HG03135 (cell line): Measurements from ENCODE around the gene MCRS1.

ENCODE experiments used
- ATAC-seq: cut with Tn5 transposase; IDR thresholded peaks from one replicate; pipeline ENCODE4 v1.9.1; 2021; ENCODE audit warnings: mild to moderate bottlenecking, moderate library complexity; ENCODE audit not compliant: unreplicated experiment

MCRS1 gene

DNA sequence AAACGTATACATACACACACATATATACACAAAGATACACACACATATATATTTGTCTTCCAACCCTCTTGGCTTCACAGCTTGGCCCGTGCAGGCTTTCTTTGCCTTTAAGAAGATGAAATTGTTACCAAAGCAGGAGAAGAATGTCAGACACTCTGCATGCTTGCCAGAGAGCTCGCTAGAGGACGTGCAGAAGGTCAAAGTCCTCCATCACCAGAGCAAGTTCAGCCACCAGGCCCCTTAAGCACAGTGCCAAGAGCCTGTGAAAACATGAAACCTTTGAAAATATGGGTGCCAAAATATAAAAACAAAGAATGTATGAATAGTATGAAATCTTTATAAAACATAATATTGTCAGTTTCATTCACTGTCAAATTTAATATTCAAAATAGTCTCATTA, 14.9 kb upstream of the MCRS1 start:
- no peak for ATAC-seq

DNA sequence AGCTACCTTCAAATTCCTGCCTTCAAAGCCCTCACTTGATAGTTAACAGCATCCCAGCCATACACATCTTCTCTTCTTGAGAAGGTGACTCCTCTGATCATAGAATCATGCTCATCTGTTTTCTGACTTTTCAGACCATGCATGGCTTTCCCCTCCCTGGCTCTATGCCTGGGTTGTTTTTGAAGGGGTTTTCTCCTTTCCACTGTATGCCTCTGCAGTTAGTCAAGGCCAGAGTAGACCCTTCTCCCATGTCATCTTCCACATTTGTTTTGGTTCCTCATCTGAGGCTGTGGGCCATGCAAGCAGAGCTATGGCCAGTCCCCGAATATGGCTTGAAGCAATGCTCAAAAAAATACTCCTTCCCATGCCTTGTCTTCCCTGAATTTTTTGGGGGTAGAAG, 14.3 kb upstream of the MCRS1 start:
- no peak for ATAC-seq

DNA sequence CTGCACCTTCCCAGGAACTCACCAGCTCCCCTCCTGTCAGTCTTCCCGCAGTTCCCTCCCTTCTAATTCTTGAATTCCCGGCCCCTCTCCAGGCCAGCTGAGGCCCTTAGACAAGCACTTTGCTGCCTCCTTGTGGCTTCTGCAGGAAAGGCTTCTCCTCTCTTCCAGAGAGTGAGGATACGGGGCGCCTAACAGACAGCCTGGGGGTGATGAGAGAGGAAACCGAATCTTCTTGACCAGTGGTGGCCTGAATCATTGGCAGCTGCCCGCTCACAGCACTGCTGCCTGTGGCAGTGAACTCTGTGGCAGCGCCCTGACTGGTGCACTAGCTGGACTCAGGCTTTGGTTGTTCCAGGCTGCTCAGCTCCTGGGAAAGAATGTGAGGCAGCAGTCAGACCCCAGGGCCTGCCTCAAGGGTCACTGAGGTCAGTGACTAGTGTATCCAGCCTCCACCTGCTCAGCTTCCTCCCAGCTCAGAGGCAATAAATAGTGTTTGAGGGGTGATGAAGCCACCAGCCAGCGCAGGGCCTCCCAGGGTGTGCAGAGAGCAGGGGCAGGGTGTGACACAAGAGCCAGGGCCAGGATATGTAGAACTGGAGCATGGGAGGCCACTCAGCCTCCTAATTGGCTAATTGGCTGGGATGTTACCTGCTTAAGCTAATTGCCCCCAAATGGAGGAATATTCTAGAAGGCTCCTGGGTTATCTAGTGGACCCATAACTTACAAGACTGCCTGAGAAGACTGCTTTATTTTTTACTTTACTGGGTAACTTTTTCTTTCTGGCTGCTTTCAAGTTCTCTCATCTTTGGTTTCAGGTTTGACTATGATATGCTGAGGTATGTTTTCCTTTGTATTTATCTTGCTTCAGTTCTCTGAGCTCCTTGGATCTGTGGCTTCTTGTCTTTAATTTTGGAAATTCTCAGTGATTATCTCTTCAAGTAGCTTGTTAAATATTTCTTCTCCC, 12.9 kb upstream of the MCRS1 start:
- ATAC-seq = no peak

DNA sequence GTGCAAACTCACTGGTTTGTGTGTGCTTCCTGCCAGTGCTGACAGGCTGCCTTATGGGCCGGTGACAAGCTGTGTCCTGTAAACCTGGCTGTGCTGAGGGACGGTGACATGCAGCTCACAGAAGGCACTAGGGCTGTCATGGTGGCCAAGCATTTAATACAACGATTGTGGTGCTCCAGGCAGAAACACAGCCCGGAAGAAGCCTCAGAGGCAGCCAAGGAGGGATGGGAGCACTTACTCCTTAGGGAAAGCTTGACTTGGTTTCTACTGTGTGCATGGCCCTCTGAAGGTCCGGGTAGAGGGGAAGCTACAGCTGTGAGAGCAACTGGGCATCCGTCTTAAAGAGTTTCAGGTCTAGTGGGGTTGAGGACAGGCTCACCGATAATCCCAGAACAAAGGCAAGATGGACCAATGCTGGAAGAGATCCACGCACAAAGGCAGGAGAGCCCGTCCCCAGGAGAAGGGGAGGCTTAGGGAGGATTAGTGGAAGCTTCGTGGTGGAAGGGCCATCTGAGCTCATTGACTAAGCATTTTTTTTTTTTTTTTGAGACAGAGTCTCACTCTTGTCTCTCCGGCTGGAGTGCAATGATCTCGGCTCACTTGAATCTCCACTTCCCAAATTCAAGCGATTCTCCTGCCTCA, 10.7 kb upstream of the MCRS1 start:
- no peak for ATAC-seq

DNA sequence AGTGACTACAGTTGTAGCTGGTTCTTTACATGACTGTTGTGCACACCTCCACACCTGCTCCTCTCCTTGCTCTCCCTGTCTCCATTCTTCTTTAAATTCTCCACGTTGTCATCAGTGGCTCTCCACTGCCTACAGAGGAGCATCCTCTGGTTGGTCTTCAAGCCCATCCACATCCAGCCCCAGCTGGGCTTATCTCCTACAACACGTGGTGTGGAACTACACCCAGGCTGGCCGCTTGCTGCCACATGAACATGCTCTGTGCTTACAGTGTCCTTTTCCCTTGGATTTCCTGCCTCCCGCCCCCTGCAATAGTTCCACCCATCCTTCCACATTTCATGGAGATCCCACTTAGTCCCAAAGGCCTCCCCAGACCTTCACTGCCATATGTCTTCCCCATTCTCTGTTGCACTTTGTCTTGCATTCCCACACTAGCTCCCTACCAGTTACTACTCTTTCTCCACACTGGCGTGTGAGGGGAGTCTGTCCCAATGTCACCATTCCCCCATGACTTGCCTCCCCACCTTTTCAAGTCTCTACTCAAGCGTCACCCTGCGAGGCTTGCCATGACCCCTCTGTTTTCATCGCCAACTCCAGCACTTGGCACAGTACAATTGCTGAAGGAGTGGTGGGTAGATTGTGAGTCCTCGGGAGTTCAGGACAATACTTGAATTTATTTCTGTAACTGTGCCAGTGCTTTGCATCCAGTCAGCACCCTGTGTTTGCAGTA, 9.8 kb upstream of the MCRS1 start:
- no peak for ATAC-seq

DNA sequence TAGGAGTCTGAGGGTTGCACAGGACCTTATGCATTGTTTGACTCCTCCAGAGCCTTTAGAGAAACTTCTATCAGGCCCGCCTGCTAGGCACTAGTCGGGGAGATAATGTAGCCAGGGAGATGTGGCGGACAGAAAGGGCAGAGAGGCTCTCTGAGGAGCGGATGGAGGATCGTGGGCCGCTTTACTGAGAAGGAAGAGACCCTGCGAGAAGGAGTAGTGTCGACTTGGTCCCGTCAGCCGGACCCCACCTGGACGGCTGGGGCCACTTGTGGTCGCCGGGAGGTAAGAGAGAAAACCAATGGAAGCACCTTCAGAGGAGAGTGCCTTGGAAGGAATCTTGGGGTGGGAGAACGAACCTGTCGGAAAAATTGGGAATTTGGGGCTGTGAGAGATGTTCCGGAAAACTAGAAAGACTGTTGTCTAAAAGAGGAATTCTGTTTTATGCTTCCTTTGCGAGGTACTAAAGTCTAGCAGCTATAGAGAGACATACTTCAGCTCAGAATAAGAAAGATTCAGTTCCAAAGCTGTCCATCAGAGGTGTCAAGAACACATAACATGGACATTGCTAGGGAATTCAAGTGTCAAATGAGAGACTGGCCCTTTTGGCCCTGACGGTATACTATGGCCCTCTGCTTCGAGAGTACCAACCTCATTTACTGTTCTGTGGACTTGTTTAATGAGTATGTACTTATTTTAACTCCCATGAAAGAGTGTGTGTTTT, 660 bp upstream of the MCRS1 start:
- peak; percentile 27 for ATAC-seq

DNA sequence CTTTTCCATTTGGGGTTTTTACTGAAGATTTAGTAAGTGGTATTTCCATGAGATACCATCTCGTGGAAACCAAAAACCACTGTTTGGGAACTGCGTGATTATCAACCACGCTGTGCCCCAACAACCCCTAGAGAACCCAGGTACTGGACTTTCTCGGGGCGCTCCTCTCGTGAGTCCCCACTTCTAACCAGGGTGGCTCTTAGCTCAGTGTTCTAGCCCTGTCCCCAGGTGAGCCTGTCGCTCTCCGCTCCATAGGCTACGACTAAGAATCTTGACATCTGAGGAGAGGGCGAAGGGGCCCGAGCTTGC, 686 bp downstream of the MCRS1 start:
- ATAC-seq = peak; percentile 8

DNA sequence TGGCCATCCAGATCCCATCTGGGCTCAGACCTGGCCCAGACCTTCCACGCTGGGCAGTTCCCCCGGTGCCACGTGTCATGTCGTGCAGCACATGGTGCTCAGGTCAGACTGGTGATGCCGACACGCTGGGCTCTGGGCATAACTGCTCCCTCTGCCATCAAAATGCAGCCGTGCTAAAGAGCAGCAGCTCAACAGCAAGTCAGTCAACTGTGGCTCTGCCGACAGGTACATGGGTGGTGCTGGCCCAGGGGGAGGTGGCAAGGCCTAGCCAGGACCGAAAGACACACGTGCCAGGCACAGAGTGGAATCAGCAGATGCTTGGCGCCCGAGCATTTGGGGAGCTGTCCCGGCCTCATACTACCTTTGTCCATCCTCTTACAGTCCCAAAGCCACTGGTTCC, 1.6 kb downstream of the MCRS1 start:
- ATAC-seq = no peak

DNA sequence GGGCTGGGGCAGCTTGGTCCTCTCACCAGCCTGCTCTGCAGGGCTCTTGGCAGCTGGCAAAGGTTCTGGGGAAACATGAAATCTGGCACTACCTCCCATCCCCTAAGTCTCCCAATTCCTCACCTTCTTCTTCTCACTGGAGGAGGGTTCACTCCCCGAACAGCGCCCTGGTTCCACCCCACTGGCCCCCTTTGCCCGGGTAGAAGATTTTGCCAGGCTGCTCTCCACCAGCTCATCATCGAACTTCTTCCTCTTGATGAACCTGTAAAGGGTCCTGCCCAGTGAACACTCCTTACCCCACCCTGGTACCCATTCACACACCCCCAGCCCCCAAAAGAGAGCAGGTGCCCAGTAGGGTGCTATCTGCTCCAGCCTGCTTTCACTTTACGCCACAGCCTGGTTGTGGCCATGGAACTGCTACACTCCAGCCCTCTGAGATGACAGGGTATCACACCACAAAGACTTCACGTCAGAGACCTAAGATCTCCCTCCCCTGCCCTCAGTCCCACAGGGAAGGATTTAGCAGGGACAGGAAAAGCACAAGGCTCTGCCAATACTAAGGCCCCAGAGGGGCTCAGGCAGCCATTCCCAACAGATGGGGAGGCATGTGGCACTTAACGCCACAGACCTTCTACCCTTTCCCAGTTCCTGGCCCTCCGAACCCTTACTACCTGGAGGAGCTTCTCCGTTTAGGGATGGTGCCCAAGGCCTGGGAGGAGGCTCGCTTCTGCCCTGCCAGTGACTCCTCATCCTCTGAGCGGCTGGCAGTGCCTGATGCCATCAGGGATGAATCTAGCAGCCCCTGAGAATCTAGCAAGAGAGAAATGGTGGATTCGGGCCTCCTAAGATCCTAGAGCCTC, 2.3 kb downstream of the MCRS1 start:
- ATAC-seq = no peak

DNA sequence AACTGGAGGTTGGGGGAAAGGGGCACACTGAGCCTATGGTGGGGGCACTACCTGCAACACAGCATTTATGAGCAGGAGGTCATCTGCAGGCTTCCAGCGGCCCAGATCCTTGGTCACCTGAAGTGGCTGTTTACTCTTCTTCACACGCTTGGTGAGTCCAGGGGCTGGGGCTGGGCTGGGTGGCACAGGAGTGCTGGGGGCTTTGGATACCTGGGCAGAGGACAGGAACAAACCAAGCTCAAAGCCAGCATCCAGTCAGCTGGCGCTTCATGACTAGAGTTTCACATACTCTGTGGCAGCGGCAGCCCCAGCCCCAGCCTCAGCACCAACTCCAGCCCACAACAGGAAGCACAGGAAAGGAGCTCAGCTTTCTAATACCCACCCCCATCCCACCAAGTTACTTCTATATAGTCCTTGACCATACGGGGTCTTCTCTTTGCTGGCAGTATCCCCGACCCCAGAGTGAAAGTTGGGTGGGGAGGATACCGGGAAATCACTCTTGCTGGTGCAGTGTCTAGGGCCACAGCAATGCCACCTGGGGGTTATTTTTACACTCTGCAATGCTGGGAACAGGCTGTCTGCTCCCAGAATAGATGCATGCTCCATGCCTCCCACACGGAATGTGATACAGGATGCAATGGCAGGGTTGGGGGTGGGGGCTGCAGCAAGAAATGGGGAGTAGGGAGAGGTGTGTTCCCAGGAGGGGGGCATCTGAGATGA, 3.1 kb downstream of the MCRS1 start:
- no peak for ATAC-seq

DNA sequence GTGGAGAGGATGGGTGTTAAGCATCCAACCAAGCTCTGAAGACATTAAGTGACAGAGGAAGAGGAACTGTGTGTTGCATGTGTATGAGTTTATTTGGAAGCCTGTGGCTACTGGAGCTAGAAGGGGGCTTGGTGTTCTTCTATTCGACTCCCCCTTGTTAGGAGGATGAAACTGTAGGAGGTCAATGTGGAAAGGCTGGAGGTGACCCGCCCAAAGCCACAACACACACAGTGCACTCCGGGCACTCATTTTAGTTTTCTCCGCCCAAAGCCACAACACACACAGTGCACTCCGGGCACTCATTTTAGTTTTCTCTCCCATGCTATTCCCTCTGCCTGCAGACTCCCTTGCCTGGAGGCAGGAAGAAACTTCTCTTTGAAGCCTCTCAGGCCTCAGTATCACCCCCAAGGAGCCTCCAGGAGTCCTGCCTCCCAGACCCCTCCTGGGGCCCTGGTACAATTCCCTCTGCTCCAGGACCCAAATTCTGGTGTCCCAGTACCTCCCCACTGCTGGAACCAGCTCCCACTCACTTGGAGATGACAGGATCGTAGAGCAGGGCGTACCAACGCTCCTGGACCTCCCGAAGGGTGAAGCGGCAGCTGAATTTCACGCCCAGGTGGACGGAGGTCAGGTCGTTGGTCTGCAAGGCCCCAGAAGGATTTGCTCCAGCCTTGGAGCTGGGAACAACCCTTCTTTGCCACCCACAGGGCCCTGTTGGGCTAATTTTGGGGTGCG, 3.8 kb downstream of the MCRS1 start:
- ATAC-seq = no peak

DNA sequence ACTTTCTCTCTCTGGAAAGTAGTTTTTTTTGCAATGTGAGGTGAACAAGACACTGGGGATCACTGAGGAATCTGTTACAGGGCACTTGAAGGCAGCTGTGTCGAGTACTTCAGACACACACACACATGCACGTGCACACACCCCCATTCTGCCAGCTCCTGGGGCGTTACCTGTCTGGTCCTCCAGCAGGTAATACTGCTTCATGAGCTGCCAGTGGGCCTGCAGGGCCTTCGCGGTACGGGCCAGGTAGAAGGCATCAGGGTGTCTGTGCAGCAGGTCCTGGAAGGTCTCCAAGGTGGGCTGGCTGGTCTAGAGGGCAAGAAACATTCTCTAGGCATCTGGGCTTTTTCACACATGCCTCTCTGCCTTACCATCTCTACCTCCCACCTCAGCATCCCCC, 5.1 kb downstream of the MCRS1 start:
- no peak for ATAC-seq

DNA sequence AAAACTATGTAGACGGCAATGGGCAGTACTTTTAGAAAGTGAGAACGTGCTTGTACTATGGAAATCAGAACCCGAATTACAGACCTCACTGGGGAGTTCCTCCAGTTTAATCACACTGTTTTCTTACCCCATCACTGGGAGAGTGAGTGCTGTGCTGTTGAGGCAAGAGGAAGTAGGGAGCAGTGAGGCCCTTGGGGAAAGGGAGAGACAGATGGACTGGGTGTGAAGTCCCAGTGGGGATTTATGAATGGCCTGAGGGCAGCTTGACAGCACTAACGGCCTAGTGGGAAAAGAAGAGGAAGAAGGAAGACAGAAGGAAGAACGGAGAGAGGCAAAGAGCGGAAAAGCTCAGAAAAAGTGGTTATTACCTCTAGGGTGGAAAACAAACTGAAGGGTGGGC, 5.7 kb downstream of the MCRS1 start:
- no peak for ATAC-seq

DNA sequence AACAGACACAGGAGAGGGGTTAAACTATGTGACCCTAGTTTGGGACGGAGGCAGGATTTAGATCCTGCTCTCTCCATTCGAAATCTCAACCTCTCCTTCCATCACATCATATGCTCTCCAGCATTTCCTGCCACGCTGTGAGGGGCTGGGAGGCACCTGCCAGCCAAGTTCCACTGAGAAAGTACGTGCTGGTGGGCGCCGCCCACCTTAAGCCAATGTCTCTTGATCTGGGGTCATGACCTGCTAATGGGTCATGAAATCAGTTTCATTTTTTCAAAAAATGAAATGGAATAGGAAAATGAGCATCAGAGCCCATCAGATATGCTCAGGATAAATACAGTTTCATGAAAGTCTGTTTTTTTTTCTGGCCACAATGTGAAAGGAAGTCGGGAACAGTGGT, 7.2 kb downstream of the MCRS1 start:
- no peak for ATAC-seq

DNA sequence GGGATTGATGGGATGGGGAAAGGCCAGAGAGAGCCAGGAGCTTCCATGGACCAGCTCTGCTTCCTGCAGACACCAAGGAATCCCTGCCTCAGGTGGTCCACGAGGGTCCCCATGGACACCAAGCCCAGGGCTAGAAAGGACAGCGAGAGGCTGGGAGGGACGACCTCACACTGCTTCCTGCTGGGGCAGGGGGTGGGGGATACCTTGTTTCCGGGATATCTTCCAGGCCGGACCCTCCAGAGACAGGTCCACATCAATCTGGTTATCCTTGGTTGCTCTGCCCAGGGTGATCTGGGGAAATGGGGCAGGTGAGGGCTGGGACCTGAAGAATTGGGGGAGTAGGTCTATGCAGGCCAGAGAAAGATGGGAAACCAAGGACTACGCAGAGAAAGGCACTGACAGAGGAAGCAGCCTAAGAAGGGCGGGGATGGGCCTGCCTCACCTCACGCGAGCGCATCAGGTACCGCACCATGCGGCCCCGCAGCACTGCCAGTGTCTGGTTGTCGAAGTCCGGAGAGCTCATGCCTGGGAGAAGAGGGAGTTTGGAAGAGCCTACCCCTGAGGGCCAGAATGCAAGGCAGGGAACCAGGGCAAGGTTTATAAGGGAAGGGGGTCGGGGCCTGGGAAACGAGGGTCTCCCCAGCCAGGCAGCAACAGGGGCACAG, 8.8 kb downstream of the MCRS1 start:
- ATAC-seq = no peak

DNA sequence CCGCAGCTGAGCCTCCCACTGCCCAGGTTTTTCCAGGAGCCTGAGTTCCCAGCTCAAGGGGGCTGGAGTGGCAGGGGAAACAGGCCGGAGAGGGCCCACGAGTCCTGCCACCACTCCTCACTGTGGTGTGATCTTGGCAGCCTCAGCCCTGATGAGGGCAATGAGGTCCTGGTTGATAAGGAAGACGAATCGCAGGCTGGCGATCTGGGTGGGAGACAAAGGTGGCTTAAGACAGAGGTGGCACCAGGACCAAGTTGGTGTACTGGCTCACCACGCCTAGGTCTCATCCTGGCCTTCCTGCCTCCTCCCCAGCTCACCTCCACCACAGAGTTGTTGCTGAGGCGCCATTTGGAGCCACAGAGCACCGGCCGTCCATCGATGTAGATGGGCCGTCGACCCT, 9.4 kb downstream of the MCRS1 start:
- ATAC-seq = no peak

DNA sequence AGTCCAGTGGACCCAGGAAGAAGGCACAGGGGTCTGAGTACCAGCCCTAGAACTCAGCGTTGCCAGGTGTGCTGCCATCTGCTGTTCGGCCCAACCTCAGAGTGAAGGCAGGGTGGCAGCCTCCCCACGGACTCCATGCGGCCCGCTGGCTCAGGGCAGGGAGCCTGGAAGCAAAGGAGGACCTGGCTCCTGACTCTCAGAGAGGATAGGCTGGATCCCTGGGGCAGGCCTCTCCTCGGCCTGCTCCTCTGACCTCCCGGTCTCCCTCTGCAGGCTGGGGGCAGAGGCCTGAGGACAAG, 10.1 kb downstream of the MCRS1 start:
- ATAC-seq = no peak

DNA sequence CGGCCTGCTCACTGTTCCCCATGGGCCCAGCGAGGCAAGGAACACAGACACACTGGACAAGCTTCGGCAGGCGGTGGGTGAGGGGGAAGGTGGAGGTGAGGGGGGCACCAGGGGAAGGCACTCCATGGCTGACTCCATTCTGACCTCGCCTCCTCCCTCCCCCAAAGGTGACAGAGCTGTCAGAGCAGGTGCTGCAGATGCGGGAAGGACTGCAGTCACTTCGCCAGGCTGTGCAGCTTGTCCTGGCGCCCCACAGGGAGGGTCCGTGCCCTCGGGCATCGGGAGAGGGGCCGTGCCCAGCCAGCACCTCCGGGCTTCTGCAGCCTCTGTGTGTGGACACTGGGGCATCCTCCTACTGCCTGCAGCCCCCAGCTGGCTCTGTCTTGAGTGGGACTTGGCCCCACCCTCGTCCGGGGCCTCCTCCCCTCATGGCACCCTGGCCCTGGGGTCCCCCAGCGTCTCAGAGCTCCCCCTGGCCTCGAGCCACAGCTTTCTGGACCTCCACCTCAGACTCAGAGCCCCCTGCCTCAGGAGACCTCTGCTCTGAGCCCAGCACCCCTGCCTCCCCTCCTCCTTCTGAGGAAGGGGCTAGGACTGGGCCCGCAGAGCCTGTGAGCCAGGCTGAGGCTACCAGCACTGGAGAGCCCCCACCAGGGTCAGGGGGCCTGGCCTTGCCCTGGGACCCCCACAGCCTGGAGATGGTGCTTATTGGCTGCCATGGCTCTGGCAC, 10.6 kb downstream of the MCRS1 start:
- no peak for ATAC-seq
